ENCODE results near the gene XIST. TPM values are rescaled to one million over a fixed set of nuclear protein-coding genes. Genes with fewer than 3 reads are reported as not detected.

XIST gene
- total RNA-seq, 1 experiment from 2014 or later: 1.4 TPM

GRCh38 chrX:73823473-73824004, 29.0 kb downstream of the XIST start:
- no peaks in the 10 kb centered on the region for H4K20me1 ChIP-seq (ENCODE audit: control insufficient read depth, insufficient read depth, insufficient read length)
- WGBS (ENCODE audit: extremely low coverage, insufficient read length, low lambda C conversion rate): no CpG with 5 or more reads among the region's 2 CpGs

More at GRCh38 chrX:73823473-73824004, 29.0 kb downstream of the XIST start:
- no peak overlapping the region for H4K91ac ChIP-seq (ENCODE audit: insufficient read length, low read depth, low read length)
- no peak for TF ChIP-seq CTCF (conservative IDR thresholded peaks at IDR 0.05)
- H3K27ac ChIP-seq (ENCODE audit: insufficient read length, low read depth, low read length): no peak overlapping the region
- H2BK20ac ChIP-seq (ENCODE audit: low read depth, low read length, poor library complexity, severe bottlenecking): no peak overlapping the region
- no peaks in the 10 kb centered on the region for H3K27me3 ChIP-seq (ENCODE audit: insufficient read depth, low read length)
- H3K23ac ChIP-seq (ENCODE audit: insufficient read length, low read depth, low read length): no peak overlapping the region
- H3K9ac ChIP-seq (ENCODE audit: extremely low read depth, insufficient read length, low read length): no peak overlapping the region
- DNase-seq: no peak
- no peaks in the 10 kb centered on the region for H3K79me1 ChIP-seq (ENCODE audit: insufficient read depth, low read depth, low read length, poor library complexity, severe bottlenecking)
- H2AFZ ChIP-seq (ENCODE audit: low read length): no peak overlapping the region
- Mint-ChIP-seq H3K36me3 (ENCODE audit: insufficient read depth in 1 of 3, low read depth in 3 of 3) (peaks cover 0 to 3% (median 0%) of the 10 kb centered on the region in 3 experiments; a peak in 1 of 7 replicates), H3K4me3 (no peak overlapping the region), H3K9me3 (no peaks in the 10 kb centered on the region), H3K27me3 (ENCODE audit: low read depth) (no peaks in the 10 kb centered on the region), H3K27ac (no peak overlapping the region), H3K4me1 (peaks cover 0 to 2% of the 10 kb centered on the region in 2 experiments; a peak in 1 of 4 replicates)
- no peak overlapping the region for H3K4me2 ChIP-seq (ENCODE audit: insufficient read depth, insufficient read length, low read length)
- H3T11ph ChIP-seq (ENCODE audit: low read length): no peak overlapping the region
- no peaks in the 10 kb centered on the region for H3K9me3 ChIP-seq (ENCODE audit: control insufficient read depth, low read depth, low read length)
- no peak overlapping the region for H3K4ac ChIP-seq (ENCODE audit: low read depth, low read length)
- no peak overlapping the region for H3K18ac ChIP-seq (ENCODE audit: insufficient read length, low read depth, low read length)
- no peak overlapping the region for H2BK12ac ChIP-seq (ENCODE audit: insufficient read length, low read depth, low read length)
- no peak overlapping the region for H4K8ac ChIP-seq (replicated peaks; ENCODE audit: insufficient read length, low read depth, low read length)
- H3K14ac ChIP-seq (ENCODE audit: insufficient read depth, low read length): no peak overlapping the region
- no peak overlapping the region for H2BK15ac ChIP-seq (ENCODE audit: low read depth, low read length)
- no peak overlapping the region for H2BK120ac ChIP-seq (ENCODE audit: low read depth, low read length, poor library complexity, severe bottlenecking)
- H2BK5ac ChIP-seq (ENCODE audit: insufficient read length, low read length): no peak overlapping the region
- no peak overlapping the region for H3K56ac ChIP-seq (ENCODE audit: insufficient read length, low read depth, low read length)
- no peaks in the 10 kb centered on the region for H3K79me2 ChIP-seq (ENCODE audit: insufficient read depth, low read length)
- no peak overlapping the region for H2AK5ac ChIP-seq (ENCODE audit: insufficient read length, low read length)
- no peak overlapping the region for H4K5ac ChIP-seq (ENCODE audit: insufficient read length, low read depth, low read length)
- no peaks in the 10 kb centered on the region for H3K23me2 ChIP-seq (ENCODE audit: insufficient read length, low read depth, low read length, poor library complexity, severe bottlenecking)
- no peaks in the 10 kb centered on the region for H3K4me1 ChIP-seq (ENCODE audit: insufficient read depth, low read length)
